K562 (cell line): Measurements from ENCODE around the gene SLC34A3. TPM values are rescaled to one million over a fixed set of nuclear protein-coding genes. Genes with fewer than 3 reads are reported as not detected.

Source experiments
- BCOR ChIP-seq: fragments of 450-650 bp; IDR thresholded peaks from 2 replicates; pipeline ENCODE4 v1.6.1; 2016
- CEBPG ChIP-seq, 3 experiments: fragments of 200-800 bp in 1 of 3; sonication (Bioruptor generic) in 1 of 3; sonication (generic) in 1 of 3; formaldehyde crosslinking in 1 of 3; IDR thresholded peaks in 2 of 3; conservative IDR thresholded peaks in 1 of 3; 2 replicates each; pipeline versions ENCODE4 v1.6.1 to v1.8.0; 2016 to 2022; ENCODE audit warnings: missing compliant biosample characterization in 2 of 3, missing genetic modification characterization in 2 of 3, mild to moderate bottlenecking in 1 of 3, missing genetic modification reagents in 1 of 3
- HDGF ChIP-seq: fragments of 450-650 bp; IDR thresholded peaks from 2 replicates; pipeline ENCODE4 v1.6.1; 2016
- KLF1 ChIP-seq: fragments of 450-650 bp; IDR thresholded peaks from 2 replicates; pipeline ENCODE4 v1.6.1; 2016; ENCODE audit warnings: missing genetic modification characterization, missing compliant biosample characterization
- MAFK ChIP-seq: IDR thresholded peaks from 2 replicates; pipeline ENCODE4 v1.6.1; 2011; ENCODE audit warnings: low read length, improper control_type of control experiment
- PHF8 ChIP-seq: fragments of 200-600 bp; sonication (generic); IDR thresholded peaks from 2 replicates; pipeline ENCODE4 v1.6.1; 2012; ENCODE audit warnings: mixed run types, mild to moderate bottlenecking, inconsistent platforms, low read length, moderate library complexity, borderline replicate concordance
- PURB ChIP-seq: sonication (generic); formaldehyde crosslinking; IDR thresholded peaks from 2 replicates; pipeline ENCODE4 v1.9.0; 2021; ENCODE audit warnings: low read depth, mild to moderate bottlenecking, missing genetic modification reagents
- RUNX1 ChIP-seq: sonication (generic); IDR thresholded peaks from 2 replicates; pipeline ENCODE4 v1.6.1; 2016; ENCODE audit warnings: antibody characterized with exemption, low read depth
- TAF7 ChIP-seq: fragments of 450-650 bp; IDR thresholded peaks from 2 replicates; pipeline ENCODE4 v1.6.1; 2016; ENCODE audit warnings: missing genetic modification characterization, missing compliant biosample characterization
- polyA plus RNA-seq, 8 experiments: library from polyadenylated mRNA; depleted of rRNA in 4 of 8; stranded (reverse) in 5 of 8; unstranded in 3 of 8; fragments of >200 nt; fragmentation: Nextera tagmentation in 2 of 8; fragmentation: Illumina TruSeq in 1 of 8; extraction: Ambion mirVana in 2 of 8; extraction: Trizol in 1 of 8; gene quantifications; 2 replicates each; pipeline versions ENCODE4 v1.2.1 to v1.2.3, GENCODE V29; 2011 to 2014; ENCODE audit warnings: inconsistent platforms in 1 of 8, missing spikeins in 1 of 8
- total RNA-seq, 7 experiments: library from RNA; depleted of rRNA in 6 of 7; stranded (reverse); fragments of >200 nt in 6 of 7; fragmentation: Illumina TruSeq in 2 of 7; extraction: Trizol in 2 of 7; gene quantifications; 2 replicates each; pipeline versions ENCODE4 v1.2.1 to v1.2.3, GENCODE V29; 2011 to 2021; ENCODE audit warnings: low replicate concordance in 1 of 7
- TF ChIP-seq, protein P1 (sequence below): sonication (generic); formaldehyde crosslinking; IDR thresholded peaks from 2 replicates; pipeline ENCODE4 v1.8.0; 2023; ENCODE audit warnings: missing genetic modification reagents, mild to moderate bottlenecking, borderline replicate concordance
- TF ChIP-seq, protein P2 (sequence below): fragments of 450-650 bp; IDR thresholded peaks from 2 replicates; pipeline ENCODE4 v1.6.1; 2016; ENCODE audit warnings: antibody characterized with exemption
- TF ChIP-seq, protein P3 (sequence below): sonication (generic); formaldehyde crosslinking; IDR thresholded peaks from 2 replicates; pipeline ENCODE4 v1.5.0; 2020; ENCODE audit warnings: missing genetic modification reagents
- TF ChIP-seq, protein P4 (sequence below): sonication (generic); formaldehyde crosslinking; IDR thresholded peaks from 2 replicates; pipeline ENCODE4 v1.8.1; 2023; ENCODE audit warnings: mild to moderate bottlenecking, missing genetic modification reagents, moderate library complexity
- TF ChIP-seq, protein P5 (sequence below): sonication (generic); formaldehyde crosslinking; IDR thresholded peaks from 2 replicates; pipeline ENCODE4 v1.9.0; 2022; ENCODE audit warnings: mild to moderate bottlenecking, missing genetic modification reagents
- TF ChIP-seq, protein P6 (sequence below): fragments of 450-650 bp; formaldehyde crosslinking; IDR thresholded peaks from 2 replicates; pipeline ENCODE4 v1.4.0; 2022; ENCODE audit warnings: missing genetic modification characterization

SLC34A3 gene
- total and polyA plus RNA-seq, 9 of the 15 experiments (the other 6 are each of a cell fraction or from before 2014, with no cell fraction given), result not detected

DNA sequence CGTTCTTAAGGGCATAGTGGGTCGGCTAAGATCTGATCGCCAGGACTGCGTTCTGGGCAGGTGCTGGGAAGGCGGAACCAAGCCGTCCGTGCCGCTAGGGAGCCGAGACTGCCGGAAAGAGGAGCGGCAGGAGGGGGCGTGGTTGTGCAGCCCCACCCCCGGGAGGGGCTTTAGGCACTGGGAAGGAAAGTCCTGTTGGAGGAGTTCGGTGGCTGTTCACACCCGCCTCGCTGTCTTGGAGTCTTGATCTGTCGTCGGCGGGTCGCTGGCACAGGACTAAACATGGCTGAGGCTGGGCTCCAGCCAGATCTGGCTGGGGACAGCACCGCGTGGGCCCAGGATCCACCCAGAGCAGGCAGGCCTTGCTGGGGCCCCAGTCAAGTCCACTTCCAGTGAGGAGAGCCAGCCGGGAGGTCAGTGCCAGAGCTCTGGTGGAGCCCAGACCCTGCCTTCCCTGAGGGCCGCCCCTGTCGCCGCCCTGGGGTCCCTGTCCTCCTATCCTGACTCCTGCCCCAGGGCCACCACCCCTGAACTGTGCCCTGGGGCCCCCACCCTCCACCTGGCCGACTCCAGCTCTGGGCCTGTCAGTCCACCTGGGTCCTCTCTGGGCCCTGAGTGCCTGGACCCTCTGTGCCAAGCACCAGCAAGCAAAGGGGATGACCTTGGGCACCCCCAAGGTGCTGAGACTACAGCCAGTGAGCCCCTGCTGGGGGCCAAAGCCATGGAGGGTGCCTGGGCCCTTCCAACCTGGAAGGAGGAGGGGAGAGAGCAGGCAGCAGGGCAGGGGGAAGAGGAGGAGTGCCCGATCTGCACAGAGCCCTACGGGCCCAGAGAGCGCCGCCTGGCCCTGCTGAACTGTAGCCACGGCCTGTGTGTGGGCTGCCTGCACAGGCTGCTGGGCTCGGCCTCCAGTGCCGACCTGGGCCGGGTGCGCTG is 13.2 kb upstream of the SLC34A3 start (continued):
- TF ChIP-seq, protein P1, sequence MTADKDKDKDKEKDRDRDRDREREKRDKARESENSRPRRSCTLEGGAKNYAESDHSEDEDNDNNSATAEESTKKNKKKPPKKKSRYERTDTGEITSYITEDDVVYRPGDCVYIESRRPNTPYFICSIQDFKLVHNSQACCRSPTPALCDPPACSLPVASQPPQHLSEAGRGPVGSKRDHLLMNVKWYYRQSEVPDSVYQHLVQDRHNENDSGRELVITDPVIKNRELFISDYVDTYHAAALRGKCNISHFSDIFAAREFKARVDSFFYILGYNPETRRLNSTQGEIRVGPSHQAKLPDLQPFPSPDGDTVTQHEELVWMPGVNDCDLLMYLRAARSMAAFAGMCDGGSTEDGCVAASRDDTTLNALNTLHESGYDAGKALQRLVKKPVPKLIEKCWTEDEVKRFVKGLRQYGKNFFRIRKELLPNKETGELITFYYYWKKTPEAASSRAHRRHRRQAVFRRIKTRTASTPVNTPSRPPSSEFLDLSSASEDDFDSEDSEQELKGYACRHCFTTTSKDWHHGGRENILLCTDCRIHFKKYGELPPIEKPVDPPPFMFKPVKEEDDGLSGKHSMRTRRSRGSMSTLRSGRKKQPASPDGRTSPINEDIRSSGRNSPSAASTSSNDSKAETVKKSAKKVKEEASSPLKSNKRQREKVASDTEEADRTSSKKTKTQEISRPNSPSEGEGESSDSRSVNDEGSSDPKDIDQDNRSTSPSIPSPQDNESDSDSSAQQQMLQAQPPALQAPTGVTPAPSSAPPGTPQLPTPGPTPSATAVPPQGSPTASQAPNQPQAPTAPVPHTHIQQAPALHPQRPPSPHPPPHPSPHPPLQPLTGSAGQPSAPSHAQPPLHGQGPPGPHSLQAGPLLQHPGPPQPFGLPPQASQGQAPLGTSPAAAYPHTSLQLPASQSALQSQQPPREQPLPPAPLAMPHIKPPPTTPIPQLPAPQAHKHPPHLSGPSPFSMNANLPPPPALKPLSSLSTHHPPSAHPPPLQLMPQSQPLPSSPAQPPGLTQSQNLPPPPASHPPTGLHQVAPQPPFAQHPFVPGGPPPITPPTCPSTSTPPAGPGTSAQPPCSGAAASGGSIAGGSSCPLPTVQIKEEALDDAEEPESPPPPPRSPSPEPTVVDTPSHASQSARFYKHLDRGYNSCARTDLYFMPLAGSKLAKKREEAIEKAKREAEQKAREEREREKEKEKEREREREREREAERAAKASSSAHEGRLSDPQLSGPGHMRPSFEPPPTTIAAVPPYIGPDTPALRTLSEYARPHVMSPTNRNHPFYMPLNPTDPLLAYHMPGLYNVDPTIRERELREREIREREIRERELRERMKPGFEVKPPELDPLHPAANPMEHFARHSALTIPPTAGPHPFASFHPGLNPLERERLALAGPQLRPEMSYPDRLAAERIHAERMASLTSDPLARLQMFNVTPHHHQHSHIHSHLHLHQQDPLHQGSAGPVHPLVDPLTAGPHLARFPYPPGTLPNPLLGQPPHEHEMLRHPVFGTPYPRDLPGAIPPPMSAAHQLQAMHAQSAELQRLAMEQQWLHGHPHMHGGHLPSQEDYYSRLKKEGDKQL (CRISPR knock-in tag), result no peak
- TF ChIP-seq, protein P2, sequence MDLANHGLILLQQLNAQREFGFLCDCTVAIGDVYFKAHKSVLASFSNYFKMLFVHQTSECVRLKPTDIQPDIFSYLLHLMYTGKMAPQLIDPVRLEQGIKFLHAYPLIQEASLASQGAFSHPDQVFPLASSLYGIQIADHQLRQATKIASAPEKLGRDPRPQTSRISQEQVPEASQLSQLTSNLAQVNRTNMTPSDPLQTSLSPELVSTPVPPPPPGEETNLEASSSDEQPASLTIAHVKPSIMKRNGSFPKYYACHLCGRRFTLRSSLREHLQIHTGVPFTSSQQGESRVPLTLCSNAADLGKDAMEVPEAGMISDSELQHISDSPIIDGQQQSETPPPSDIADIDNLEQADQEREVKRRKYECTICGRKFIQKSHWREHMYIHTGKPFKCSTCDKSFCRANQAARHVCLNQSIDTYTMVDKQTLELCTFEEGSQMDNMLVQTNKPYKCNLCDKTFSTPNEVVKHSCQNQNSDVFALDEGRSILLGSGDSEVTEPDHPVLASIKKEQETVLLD, result no peak; the same call in 1 of the 2 replicates
- TF ChIP-seq, protein P3, sequence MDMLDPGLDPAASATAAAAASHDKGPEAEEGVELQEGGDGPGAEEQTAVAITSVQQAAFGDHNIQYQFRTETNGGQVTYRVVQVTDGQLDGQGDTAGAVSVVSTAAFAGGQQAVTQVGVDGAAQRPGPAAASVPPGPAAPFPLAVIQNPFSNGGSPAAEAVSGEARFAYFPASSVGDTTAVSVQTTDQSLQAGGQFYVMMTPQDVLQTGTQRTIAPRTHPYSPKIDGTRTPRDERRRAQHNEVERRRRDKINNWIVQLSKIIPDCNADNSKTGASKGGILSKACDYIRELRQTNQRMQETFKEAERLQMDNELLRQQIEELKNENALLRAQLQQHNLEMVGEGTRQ (CRISPR knock-in tag), result no peak
- TF ChIP-seq, protein P4, sequence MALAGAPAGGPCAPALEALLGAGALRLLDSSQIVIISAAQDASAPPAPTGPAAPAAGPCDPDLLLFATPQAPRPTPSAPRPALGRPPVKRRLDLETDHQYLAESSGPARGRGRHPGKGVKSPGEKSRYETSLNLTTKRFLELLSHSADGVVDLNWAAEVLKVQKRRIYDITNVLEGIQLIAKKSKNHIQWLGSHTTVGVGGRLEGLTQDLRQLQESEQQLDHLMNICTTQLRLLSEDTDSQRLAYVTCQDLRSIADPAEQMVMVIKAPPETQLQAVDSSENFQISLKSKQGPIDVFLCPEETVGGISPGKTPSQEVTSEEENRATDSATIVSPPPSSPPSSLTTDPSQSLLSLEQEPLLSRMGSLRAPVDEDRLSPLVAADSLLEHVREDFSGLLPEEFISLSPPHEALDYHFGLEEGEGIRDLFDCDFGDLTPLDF (CRISPR knock-in tag), result no peak
- TF ChIP-seq PHF8 (peak; percentile 55; the same call in 1 of the 2 replicates), PURB (CRISPR knock-in tag) (no peak), CEBPG (CRISPR knock-in tag; IDR thresholded peaks at IDR 0.05) (no peak), CEBPG (tag; conservative IDR thresholded peaks at IDR 0.05 in 1 of 2, IDR thresholded peaks at IDR 0.05 in 1 of 2) (no peak), BCOR (no peak), RUNX1 (no peak), TAF7 (tag) (no peak), KLF1 (no peak), MAFK (no peak), HDGF (peak; percentile 19; the same call in 1 of the 2 replicates)
- TF ChIP-seq, protein P5, sequence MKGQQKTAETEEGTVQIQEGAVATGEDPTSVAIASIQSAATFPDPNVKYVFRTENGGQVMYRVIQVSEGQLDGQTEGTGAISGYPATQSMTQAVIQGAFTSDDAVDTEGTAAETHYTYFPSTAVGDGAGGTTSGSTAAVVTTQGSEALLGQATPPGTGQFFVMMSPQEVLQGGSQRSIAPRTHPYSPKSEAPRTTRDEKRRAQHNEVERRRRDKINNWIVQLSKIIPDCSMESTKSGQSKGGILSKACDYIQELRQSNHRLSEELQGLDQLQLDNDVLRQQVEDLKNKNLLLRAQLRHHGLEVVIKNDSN, result no peak
- TF ChIP-seq, protein P6, sequence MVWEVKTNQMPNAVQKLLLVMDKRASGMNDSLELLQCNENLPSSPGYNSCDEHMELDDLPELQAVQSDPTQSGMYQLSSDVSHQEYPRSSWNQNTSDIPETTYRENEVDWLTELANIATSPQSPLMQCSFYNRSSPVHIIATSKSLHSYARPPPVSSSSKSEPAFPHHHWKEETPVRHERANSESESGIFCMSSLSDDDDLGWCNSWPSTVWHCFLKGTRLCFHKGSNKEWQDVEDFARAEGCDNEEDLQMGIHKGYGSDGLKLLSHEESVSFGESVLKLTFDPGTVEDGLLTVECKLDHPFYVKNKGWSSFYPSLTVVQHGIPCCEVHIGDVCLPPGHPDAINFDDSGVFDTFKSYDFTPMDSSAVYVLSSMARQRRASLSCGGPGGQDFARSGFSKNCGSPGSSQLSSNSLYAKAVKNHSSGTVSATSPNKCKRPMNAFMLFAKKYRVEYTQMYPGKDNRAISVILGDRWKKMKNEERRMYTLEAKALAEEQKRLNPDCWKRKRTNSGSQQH (CRISPR knock-in tag), result no peak
